HEK293 (cell line): Measurements from ENCODE around the gene PRDX3.

ENCODE experiments used
- CTCF ChIA-PET: fragments of 350-600 bp; formaldehyde crosslinking; extraction: SDS; loops from one replicate; lab custom pipeline; 2021; ENCODE audit warnings: antibody characterized with exemption; lab: Yijun Ruan, JAX
- POLR2A ChIA-PET: fragments of 300-600 bp; formaldehyde crosslinking; extraction: SDS; loops from one replicate; lab custom pipeline; 2020; ENCODE audit warnings: antibody characterized with exemption, inconsistent platforms; lab: Yijun Ruan, JAX
- H3K27ac ChIP-seq: fragments of 200-500 bp; sonication (Bioruptor generic); 2 replicates; pipeline ENCODE4 v1.5.1; 2014; ENCODE audit warnings: low read depth, low read length, control low read depth, inconsistent platforms; ENCODE audit errors: extremely low read depth
- H3K36me3 ChIP-seq, 2 experiments: fragments of 200-500 bp in 1 of 2; sonication (Bioruptor generic) in 1 of 2; 1 replicate in 1 of 2; 2 replicates in 1 of 2; pipeline ENCODE4 v1.5.1; 2014 to 2017; ENCODE audit warnings: inconsistent platforms in 2 of 2, low read length in 2 of 2; ENCODE audit not compliant: control insufficient read depth in 2 of 2, insufficient read depth in 1 of 2
- H3K4me1 ChIP-seq: fragments of 200-500 bp; sonication (Bioruptor generic); 2 replicates; pipeline ENCODE4 v1.5.1; 2014; ENCODE audit warnings: mild to moderate bottlenecking, low read length, inconsistent platforms; ENCODE audit not compliant: control insufficient read depth, insufficient read depth
- H3K4me3 ChIP-seq: 2 replicates; pipeline ENCODE4 v1.5.1; 2011; ENCODE audit warnings: low read depth, mild to moderate bottlenecking, control low read depth, low read length, moderate library complexity
- H3K9me3 ChIP-seq: fragments of 200-500 bp; sonication (Bioruptor generic); 2 replicates; pipeline ENCODE4 v1.5.1; 2014; ENCODE audit warnings: low read depth, low read length, inconsistent platforms; ENCODE audit not compliant: control insufficient read depth, insufficient read depth
- GFI1B ChIP-seq: fragments of 450-650 bp; formaldehyde crosslinking; IDR thresholded peaks from 2 replicates; pipeline ENCODE4 v1.5.1; 2016; ENCODE audit warnings: missing biosample characterization, missing genetic modification characterization
- GLI2 ChIP-seq: fragments of 450-650 bp; formaldehyde crosslinking; IDR thresholded peaks from 2 replicates; pipeline ENCODE4; 2017; ENCODE audit warnings: missing biosample characterization, missing genetic modification characterization, low read depth, borderline replicate concordance
- HOXC10 ChIP-seq: sonication (generic); formaldehyde crosslinking; IDR thresholded peaks from 2 replicates; pipeline ENCODE4 v1.8.1; 2023; ENCODE audit warnings: mild to moderate bottlenecking, missing genetic modification reagents
- HOXD13 ChIP-seq: sonication (generic); formaldehyde crosslinking; IDR thresholded peaks from 2 replicates; pipeline ENCODE4 v1.8.0; 2022; ENCODE audit warnings: missing genetic modification reagents, borderline replicate concordance
- PRDM1 ChIP-seq: fragments of 450-650 bp; formaldehyde crosslinking; IDR thresholded peaks from 2 replicates; pipeline ENCODE4; 2016; ENCODE audit warnings: missing biosample characterization, missing genetic modification characterization
- SALL2 ChIP-seq: fragments of 450-650 bp; formaldehyde crosslinking; IDR thresholded peaks from 2 replicates; pipeline ENCODE4 v1.5.0; 2017; ENCODE audit warnings: missing biosample characterization, mild to moderate bottlenecking, missing genetic modification characterization, borderline replicate concordance
- SCRT1 ChIP-seq: fragments of 450-650 bp; formaldehyde crosslinking; IDR thresholded peaks from 2 replicates; pipeline ENCODE4 v1.5.1; 2016; ENCODE audit warnings: missing biosample characterization, missing genetic modification characterization, borderline replicate concordance
- SP7 ChIP-seq: fragments of 450-650 bp; formaldehyde crosslinking; IDR thresholded peaks from 2 replicates; pipeline ENCODE4 v1.5.1; 2016; ENCODE audit warnings: missing biosample characterization, missing genetic modification characterization
- TRIM28 ChIP-seq: IDR thresholded peaks from 2 replicates; pipeline ENCODE4 v1.6.1; 2011; ENCODE audit warnings: low read length, control low read depth, borderline replicate concordance
- ZBTB17 ChIP-seq: fragments of 450-650 bp; formaldehyde crosslinking; IDR thresholded peaks from 2 replicates; pipeline ENCODE4 v1.5.1; 2016; ENCODE audit warnings: missing biosample characterization, missing genetic modification characterization
- ZFP37 ChIP-seq: fragments of 450-650 bp; formaldehyde crosslinking; IDR thresholded peaks from 2 replicates; pipeline ENCODE4 v1.5.1; 2016; ENCODE audit warnings: missing biosample characterization, missing genetic modification characterization
- ZFP69B ChIP-seq: fragments of 450-650 bp; formaldehyde crosslinking; IDR thresholded peaks from 2 replicates; pipeline ENCODE4 v1.5.1; 2016; ENCODE audit warnings: missing biosample characterization, missing genetic modification characterization
- ZNF155 ChIP-seq: fragments of 450-650 bp; formaldehyde crosslinking; IDR thresholded peaks from 2 replicates; pipeline ENCODE4 v1.5.1; 2016; ENCODE audit warnings: missing biosample characterization, missing genetic modification characterization
- ZNF37A ChIP-seq: fragments of 450-650 bp; IDR thresholded peaks from 2 replicates; pipeline ENCODE4 v1.5.1; 2018; ENCODE audit warnings: missing biosample characterization, missing genetic modification characterization
- ZNF391 ChIP-seq: fragments of 450-650 bp; formaldehyde crosslinking; IDR thresholded peaks from 2 replicates; pipeline ENCODE4 v1.5.1; 2016; ENCODE audit warnings: low read depth, missing biosample characterization, missing genetic modification characterization, borderline replicate concordance
- ZNF416 ChIP-seq: fragments of 450-650 bp; formaldehyde crosslinking; IDR thresholded peaks from 2 replicates; pipeline ENCODE4 v1.5.1; 2016; ENCODE audit warnings: missing biosample characterization, missing genetic modification characterization
- ZNF433 ChIP-seq: fragments of 450-650 bp; formaldehyde crosslinking; IDR thresholded peaks from 2 replicates; pipeline ENCODE4 v1.5.1; 2016; ENCODE audit warnings: missing biosample characterization, missing genetic modification characterization, low read depth
- ZNF473 ChIP-seq: fragments of 450-650 bp; formaldehyde crosslinking; IDR thresholded peaks from 2 replicates; pipeline ENCODE4 v1.5.1; 2017; ENCODE audit warnings: missing biosample characterization, missing genetic modification characterization
- ZNF549 ChIP-seq: fragments of 450-650 bp; IDR thresholded peaks from 2 replicates; pipeline ENCODE4 v1.5.1; 2018; ENCODE audit warnings: missing biosample characterization, missing genetic modification characterization, mild to moderate bottlenecking, inconsistent platforms, moderate library complexity
- ZNF600 ChIP-seq: fragments of 450-650 bp; formaldehyde crosslinking; IDR thresholded peaks from 2 replicates; pipeline ENCODE4 v1.5.1; 2016; ENCODE audit warnings: missing biosample characterization, missing genetic modification characterization
- ZXDB ChIP-seq: fragments of 450-650 bp; formaldehyde crosslinking; IDR thresholded peaks from 2 replicates; pipeline ENCODE4 v1.5.1; 2016; ENCODE audit warnings: missing biosample characterization, missing genetic modification characterization
- TF ChIP-seq, protein P1 (sequence below): fragments of 450-650 bp; formaldehyde crosslinking; IDR thresholded peaks from 2 replicates; pipeline ENCODE4 v1.5.1; 2016; ENCODE audit warnings: missing biosample characterization, missing genetic modification characterization
- TF ChIP-seq, protein P2 (sequence below): fragments of 450-650 bp; IDR thresholded peaks from 2 replicates; pipeline ENCODE4 v1.5.1; 2018; ENCODE audit warnings: missing biosample characterization, mild to moderate bottlenecking, missing genetic modification characterization
- TF ChIP-seq, protein P3 (sequence below): fragments of 450-650 bp; formaldehyde crosslinking; IDR thresholded peaks from 2 replicates; pipeline ENCODE4 v1.5.1; 2017; ENCODE audit warnings: missing biosample characterization, missing genetic modification characterization
- TF ChIP-seq, protein P4 (sequence below): fragments of 450-650 bp; formaldehyde crosslinking; optimal IDR thresholded peaks from 2 replicates; pipeline ENCODE3; 2016; ENCODE audit warnings: missing biosample characterization, mild to moderate bottlenecking, missing genetic modification characterization
- TF ChIP-seq, protein P5 (sequence below): fragments of 450-650 bp; formaldehyde crosslinking; IDR thresholded peaks from 2 replicates; pipeline ENCODE4 v1.5.1; 2016; ENCODE audit warnings: missing biosample characterization, missing genetic modification characterization
- TF ChIP-seq, protein P6 (sequence below): fragments of 450-650 bp; formaldehyde crosslinking; IDR thresholded peaks from 2 replicates; pipeline ENCODE4 v1.5.1; 2016; ENCODE audit warnings: missing biosample characterization, missing genetic modification characterization
- TF ChIP-seq, protein P7 (sequence below): fragments of 450-650 bp; formaldehyde crosslinking; IDR thresholded peaks from 2 replicates; pipeline ENCODE4; 2016; ENCODE audit warnings: missing biosample characterization, missing genetic modification characterization

PRDX3 gene

DNA sequence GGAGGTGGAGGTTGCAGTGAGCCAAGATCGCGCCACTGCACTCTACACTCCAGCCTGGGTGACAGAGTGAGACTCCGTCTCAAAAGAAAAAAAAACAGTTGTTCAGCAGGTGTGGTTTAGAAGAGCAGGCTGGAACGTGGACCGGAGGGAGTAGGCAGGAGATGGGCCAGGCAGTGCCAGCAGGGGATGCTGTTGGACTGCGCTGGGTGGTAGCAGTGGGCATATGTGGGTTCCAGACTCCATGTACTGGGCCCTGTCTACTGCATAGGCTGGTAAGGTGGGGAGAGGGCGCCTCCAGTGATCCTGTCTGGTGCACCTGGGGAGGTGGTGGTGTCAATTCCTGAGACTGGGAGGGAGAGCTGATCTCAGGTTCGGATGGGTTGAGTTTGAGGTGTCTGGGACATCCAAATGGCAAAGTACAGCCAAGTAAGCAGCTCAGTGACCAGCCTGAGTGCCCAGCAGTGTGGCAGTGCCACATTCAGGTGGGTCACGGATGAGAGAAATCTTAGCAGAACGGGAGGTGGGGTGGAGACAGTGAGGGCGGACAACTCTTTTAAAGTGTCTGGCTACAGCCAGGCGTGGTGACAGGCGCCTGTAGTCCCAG is 39.0 kb downstream of the PRDX3 start:
- Histone ChIP-seq H3K4me1 (no peaks in the 10 kb centered on the region), H3K4me3 (no peak overlapping the region), H3K9me3 (no peaks in the 10 kb centered on the region), H3K27ac (no peak overlapping the region), H3K36me3 (peaks cover 19 to 48% of the 10 kb centered on the region in 2 experiments)
- ChIA-PET POLR2A (interaction anchor here (0.8 kb wide), 1 partner anchor 47 kb away, joined by 5 read pairs; no protein-coding TSS in a partner anchor), CTCF (interaction anchor here (0.6 to 1.1 kb wide), 4 partner anchors 59 to 619 kb away, joined by 3 to 4 read pairs (median 3); no protein-coding TSS in a partner anchor)
- no peak for TF ChIP-seq ZNF155
- TF ChIP-seq, protein P1, sequence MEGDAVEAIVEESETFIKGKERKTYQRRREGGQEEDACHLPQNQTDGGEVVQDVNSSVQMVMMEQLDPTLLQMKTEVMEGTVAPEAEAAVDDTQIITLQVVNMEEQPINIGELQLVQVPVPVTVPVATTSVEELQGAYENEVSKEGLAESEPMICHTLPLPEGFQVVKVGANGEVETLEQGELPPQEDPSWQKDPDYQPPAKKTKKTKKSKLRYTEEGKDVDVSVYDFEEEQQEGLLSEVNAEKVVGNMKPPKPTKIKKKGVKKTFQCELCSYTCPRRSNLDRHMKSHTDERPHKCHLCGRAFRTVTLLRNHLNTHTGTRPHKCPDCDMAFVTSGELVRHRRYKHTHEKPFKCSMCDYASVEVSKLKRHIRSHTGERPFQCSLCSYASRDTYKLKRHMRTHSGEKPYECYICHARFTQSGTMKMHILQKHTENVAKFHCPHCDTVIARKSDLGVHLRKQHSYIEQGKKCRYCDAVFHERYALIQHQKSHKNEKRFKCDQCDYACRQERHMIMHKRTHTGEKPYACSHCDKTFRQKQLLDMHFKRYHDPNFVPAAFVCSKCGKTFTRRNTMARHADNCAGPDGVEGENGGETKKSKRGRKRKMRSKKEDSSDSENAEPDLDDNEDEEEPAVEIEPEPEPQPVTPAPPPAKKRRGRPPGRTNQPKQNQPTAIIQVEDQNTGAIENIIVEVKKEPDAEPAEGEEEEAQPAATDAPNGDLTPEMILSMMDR (tag by site-specific recombination) = peak; percentile 86
- no peak for TF ChIP-seq SCRT1 (tag by site-specific recombination)
- TF ChIP-seq, protein P2, sequence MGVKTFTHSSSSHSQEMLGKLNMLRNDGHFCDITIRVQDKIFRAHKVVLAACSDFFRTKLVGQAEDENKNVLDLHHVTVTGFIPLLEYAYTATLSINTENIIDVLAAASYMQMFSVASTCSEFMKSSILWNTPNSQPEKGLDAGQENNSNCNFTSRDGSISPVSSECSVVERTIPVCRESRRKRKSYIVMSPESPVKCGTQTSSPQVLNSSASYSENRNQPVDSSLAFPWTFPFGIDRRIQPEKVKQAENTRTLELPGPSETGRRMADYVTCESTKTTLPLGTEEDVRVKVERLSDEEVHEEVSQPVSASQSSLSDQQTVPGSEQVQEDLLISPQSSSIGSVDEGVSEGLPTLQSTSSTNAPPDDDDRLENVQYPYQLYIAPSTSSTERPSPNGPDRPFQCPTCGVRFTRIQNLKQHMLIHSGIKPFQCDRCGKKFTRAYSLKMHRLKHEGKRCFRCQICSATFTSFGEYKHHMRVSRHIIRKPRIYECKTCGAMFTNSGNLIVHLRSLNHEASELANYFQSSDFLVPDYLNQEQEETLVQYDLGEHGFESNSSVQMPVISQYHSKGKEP = no peak
- no peak for TF ChIP-seq HOXC10 (CRISPR knock-in tag)
- no peak for TF ChIP-seq ZNF37A
- TF ChIP-seq, protein P3, sequence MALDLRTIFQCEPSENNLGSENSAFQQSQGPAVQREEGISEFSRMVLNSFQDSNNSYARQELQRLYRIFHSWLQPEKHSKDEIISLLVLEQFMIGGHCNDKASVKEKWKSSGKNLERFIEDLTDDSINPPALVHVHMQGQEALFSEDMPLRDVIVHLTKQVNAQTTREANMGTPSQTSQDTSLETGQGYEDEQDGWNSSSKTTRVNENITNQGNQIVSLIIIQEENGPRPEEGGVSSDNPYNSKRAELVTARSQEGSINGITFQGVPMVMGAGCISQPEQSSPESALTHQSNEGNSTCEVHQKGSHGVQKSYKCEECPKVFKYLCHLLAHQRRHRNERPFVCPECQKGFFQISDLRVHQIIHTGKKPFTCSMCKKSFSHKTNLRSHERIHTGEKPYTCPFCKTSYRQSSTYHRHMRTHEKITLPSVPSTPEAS (tag by site-specific recombination) = no peak
- TF ChIP-seq PRDM1 (tag by site-specific recombination) = no peak
- no peak for TF ChIP-seq SP7 (tag by site-specific recombination)
- TF ChIP-seq, protein P4, sequence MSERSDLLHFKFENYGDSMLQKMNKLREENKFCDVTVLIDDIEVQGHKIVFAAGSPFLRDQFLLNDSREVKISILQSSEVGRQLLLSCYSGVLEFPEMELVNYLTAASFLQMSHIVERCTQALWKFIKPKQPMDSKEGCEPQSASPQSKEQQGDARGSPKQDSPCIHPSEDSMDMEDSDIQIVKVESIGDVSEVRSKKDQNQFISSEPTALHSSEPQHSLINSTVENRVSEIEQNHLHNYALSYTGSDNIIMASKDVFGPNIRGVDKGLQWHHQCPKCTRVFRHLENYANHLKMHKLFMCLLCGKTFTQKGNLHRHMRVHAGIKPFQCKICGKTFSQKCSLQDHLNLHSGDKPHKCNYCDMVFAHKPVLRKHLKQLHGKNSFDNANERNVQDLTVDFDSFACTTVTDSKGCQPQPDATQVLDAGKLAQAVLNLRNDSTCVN (tag by site-specific recombination) = no peak
- no peak for TF ChIP-seq GLI2 (tag by site-specific recombination)
- no peak for TF ChIP-seq ZNF549 (tag by site-specific recombination)
- no peak for TF ChIP-seq SALL2
- TF ChIP-seq, protein P5, sequence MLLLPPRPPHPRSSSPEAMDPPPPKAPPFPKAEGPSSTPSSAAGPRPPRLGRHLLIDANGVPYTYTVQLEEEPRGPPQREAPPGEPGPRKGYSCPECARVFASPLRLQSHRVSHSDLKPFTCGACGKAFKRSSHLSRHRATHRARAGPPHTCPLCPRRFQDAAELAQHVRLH (tag by site-specific recombination) = no peak
- TF ChIP-seq ZNF473 (tag by site-specific recombination) = no peak
- 0 out of 2 replicates have a peak, but pooled peaks have one; percentile 32 for TF ChIP-seq ZNF391 (tag by site-specific recombination)
- TF ChIP-seq ZBTB17 (tag by site-specific recombination) = peak; percentile 61
- TF ChIP-seq, protein P6, sequence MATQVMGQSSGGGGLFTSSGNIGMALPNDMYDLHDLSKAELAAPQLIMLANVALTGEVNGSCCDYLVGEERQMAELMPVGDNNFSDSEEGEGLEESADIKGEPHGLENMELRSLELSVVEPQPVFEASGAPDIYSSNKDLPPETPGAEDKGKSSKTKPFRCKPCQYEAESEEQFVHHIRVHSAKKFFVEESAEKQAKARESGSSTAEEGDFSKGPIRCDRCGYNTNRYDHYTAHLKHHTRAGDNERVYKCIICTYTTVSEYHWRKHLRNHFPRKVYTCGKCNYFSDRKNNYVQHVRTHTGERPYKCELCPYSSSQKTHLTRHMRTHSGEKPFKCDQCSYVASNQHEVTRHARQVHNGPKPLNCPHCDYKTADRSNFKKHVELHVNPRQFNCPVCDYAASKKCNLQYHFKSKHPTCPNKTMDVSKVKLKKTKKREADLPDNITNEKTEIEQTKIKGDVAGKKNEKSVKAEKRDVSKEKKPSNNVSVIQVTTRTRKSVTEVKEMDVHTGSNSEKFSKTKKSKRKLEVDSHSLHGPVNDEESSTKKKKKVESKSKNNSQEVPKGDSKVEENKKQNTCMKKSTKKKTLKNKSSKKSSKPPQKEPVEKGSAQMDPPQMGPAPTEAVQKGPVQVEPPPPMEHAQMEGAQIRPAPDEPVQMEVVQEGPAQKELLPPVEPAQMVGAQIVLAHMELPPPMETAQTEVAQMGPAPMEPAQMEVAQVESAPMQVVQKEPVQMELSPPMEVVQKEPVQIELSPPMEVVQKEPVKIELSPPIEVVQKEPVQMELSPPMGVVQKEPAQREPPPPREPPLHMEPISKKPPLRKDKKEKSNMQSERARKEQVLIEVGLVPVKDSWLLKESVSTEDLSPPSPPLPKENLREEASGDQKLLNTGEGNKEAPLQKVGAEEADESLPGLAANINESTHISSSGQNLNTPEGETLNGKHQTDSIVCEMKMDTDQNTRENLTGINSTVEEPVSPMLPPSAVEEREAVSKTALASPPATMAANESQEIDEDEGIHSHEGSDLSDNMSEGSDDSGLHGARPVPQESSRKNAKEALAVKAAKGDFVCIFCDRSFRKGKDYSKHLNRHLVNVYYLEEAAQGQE (tag by site-specific recombination) = no peak
- no peak for TF ChIP-seq HOXD13 (CRISPR knock-in tag)
- TF ChIP-seq ZNF433 = no peak
- TF ChIP-seq ZXDB (tag by site-specific recombination) = no peak
- no peak for TF ChIP-seq GFI1B (tag by site-specific recombination)
- no peak for TF ChIP-seq ZFP37 (tag by site-specific recombination)
- no peak for TF ChIP-seq ZNF416 (tag by site-specific recombination)
- no peak for TF ChIP-seq ZFP69B (tag by site-specific recombination)
- peak; percentile 71 for TF ChIP-seq ZNF600 (tag by site-specific recombination)
- TF ChIP-seq, protein P7, sequence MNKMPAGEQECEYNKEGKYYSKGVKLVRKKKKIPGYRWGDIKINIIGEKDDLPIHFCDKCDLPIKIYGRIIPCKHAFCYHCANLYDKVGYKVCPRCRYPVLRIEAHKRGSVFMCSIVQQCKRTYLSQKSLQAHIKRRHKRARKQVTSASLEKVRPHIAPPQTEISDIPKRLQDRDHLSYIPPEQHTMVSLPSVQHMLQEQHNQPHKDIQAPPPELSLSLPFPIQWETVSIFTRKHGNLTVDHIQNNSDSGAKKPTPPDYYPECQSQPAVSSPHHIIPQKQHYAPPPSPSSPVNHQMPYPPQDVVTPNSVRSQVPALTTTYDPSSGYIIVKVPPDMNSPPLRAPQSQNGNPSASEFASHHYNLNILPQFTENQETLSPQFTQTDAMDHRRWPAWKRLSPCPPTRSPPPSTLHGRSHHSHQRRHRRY (tag by site-specific recombination) = no peak
- TF ChIP-seq TRIM28 = no peak
